ENCODE results near the gene ZXDC.

The ZXDC gene

GRCh38 chr3:126521122-126521891 is 45.6 kb upstream of the ZXDC start:
- no peaks in the 10 kb centered on the region for H3K4me1 Mint-ChIP-seq
- H3K27me3 Mint-ChIP-seq (ENCODE audit: low read depth): peaks cover 50% of the 10 kb centered on the region

GRCh38 chr3:126519506-126520455 is 44.1 kb upstream of the ZXDC start:
- TF ChIP-seq CTCF (IDR thresholded peaks at IDR 0.05; ENCODE audit: unreplicated experiment in 3 of 3): no peak
- no peak overlapping the region for H3K27ac Mint-ChIP-seq
- H3K27me3 Mint-ChIP-seq (ENCODE audit: low read depth): peaks cover 37% of the 10 kb centered on the region
- H3K4me1 Mint-ChIP-seq: no peaks in the 10 kb centered on the region
- no peaks in the 10 kb centered on the region for H3K36me3 Mint-ChIP-seq (ENCODE audit: low read depth)
- H3K4me3 Mint-ChIP-seq: no peak overlapping the region
- no peaks in the 10 kb centered on the region for H3K9me3 Mint-ChIP-seq

More at GRCh38 chr3:126521122-126521891, 45.6 kb upstream of the ZXDC start:
- Mint-ChIP-seq H3K36me3 (ENCODE audit: low read depth) (no peaks in the 10 kb centered on the region), H3K9me3 (no peaks in the 10 kb centered on the region), H3K27ac (no peak overlapping the region), H3K4me3 (no peak overlapping the region)
- TF ChIP-seq CTCF (IDR thresholded peaks at IDR 0.05; ENCODE audit: unreplicated experiment in 3 of 3): no peak

- H3K27ac Mint-ChIP-seq: no peak overlapping the region
- H3K4me3 Mint-ChIP-seq: no peak overlapping the region
- H3K36me3 Mint-ChIP-seq (ENCODE audit: low read depth): no peaks in the 10 kb centered on the region
- H3K9me3 Mint-ChIP-seq: no peaks in the 10 kb centered on the region
- H3K27me3 Mint-ChIP-seq (ENCODE audit: low read depth): peaks cover 35% of the 10 kb centered on the region
- no peaks in the 10 kb centered on the region for H3K4me1 Mint-ChIP-seq
- TF ChIP-seq CTCF (IDR thresholded peaks at IDR 0.05; ENCODE audit: unreplicated experiment in 3 of 3): no peak
Measured at GRCh38 chr3:126518779-126519177, 43.1 kb upstream of the ZXDC start.

GRCh38 chr3:126517986-126518778 is 42.5 kb upstream of the ZXDC start:
- TF ChIP-seq CTCF (IDR thresholded peaks at IDR 0.05; ENCODE audit: unreplicated experiment in 3 of 3): no peak
- Mint-ChIP-seq H3K27me3 (ENCODE audit: low read depth) (peaks cover 34% of the 10 kb centered on the region), H3K36me3 (ENCODE audit: low read depth) (no peaks in the 10 kb centered on the region)

GRCh38 chr3:126517291-126517951 is 41.7 kb upstream of the ZXDC start, which contains the start of gene UROC1:
TSS of gene UROC1 (minus strand) at chr3:126517773. CDS start at chr3:126517719, 54 bp downstream.
- Mint-ChIP-seq H3K27me3 (ENCODE audit: low read depth) (peaks cover 31% of the 10 kb centered on the region), H3K27ac (peak within 1 kb of the TSS in 1 of 3 experiments; percentile 48), H3K4me1 (no peaks in the 10 kb centered on the region), H3K9me3 (no peaks in the 10 kb centered on the region), H3K36me3 (ENCODE audit: low read depth) (no peaks in the 10 kb centered on the region), H3K4me3 (no peak within 1 kb of the TSS)
- no peak for TF ChIP-seq CTCF (IDR thresholded peaks at IDR 0.05; ENCODE audit: unreplicated experiment in 3 of 3)

More at GRCh38 chr3:126517986-126518778, 42.5 kb upstream of the ZXDC start:
- Mint-ChIP-seq H3K4me1 (no peaks in the 10 kb centered on the region), H3K4me3 (no peak overlapping the region), H3K9me3 (no peaks in the 10 kb centered on the region), H3K27ac (no peak overlapping the region)

Data from nephron (organoid).